ENCODE results near the gene PLPP6.

Gene PLPP6

GRCh38 chr9:4662989-4663792, 1.1 kb downstream of the PLPP6 start:
- DNase-seq, result peak in 4 of 6 experiments; percentile 20 to 49 (median 36)

- no peak for DNase-seq
Measured at GRCh38 chr9:4663956-4664355, 1.9 kb downstream of the PLPP6 start.

DNA sequence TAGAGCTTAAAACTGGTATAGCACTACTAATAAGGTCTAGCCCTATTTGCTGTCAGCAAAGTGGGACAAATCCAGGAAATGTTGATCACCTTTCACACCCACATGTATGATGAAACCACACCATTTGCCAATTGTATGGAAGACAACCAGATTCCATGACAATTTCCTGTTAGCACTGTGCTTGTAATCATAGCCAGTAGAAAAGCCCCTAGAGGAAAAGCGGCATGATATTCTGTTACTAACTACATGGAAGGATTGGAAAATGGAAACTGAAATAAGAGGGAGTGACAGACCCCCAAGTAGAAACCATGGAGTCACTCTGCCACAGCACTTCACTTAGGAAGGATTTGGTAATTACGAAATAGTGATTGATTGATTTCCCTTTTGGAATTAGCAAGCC, 3.3 kb downstream of the PLPP6 start:
- DNase-seq, result no peak

GRCh38 chr9:4666042-4666699, 4.1 kb downstream of the PLPP6 start, which contains the start of gene SPATA6L:
TSS of gene SPATA6L (minus strand) at chr9:4666480. CDS start at chr9:4666250, 230 bp downstream.
- DNase-seq, result peak; percentile 21 to 53 (median 28)

DNA sequence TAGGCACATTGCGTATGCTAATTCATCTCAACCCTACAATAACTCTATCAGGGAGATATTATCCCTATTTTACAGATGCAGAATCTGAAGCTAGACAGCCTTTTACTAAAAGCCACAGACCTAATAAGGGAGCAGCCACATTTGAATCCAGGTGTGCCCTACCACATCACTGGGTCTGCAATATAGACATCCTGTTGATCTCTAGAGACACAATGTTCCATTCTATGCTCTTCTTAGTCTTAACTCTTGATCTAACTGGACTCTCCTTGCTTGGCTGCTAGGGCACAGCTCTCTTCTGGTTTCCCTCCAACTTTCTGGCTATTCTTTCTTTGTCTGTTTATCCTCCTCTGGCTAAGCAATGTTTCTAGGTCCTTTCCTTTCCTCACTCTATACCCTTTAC, 5.6 kb downstream of the PLPP6 start:
- DNase-seq, result peak in 4 of 6 experiments; percentile 23 to 78 (median 72)

GRCh38 chr9:4668604-4669003, 6.5 kb downstream of the PLPP6 start:
- no peak for DNase-seq

DNA sequence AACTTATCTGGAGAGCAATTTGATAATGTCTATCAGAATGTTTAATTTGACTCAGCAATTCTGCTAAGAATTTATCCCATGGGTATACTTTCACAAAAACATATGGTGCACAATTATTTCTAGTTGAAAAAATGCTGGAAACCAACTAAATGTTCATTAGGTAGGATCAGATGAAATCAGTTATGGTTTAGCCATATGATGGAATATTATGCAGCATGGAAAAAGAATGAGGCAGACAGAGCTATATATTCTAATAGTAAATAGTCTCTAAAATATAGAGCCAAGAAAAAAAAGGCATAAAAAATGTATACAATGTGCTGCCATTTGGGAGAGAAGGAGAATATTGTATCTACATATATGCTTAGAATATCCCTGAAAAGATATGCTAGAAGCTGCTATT, 7.8 kb downstream of the PLPP6 start:
- DNase-seq, result no peak

- no peak for DNase-seq
Measured at GRCh38 chr9:4670591-4670990, 8.5 kb downstream of the PLPP6 start.

DNA sequence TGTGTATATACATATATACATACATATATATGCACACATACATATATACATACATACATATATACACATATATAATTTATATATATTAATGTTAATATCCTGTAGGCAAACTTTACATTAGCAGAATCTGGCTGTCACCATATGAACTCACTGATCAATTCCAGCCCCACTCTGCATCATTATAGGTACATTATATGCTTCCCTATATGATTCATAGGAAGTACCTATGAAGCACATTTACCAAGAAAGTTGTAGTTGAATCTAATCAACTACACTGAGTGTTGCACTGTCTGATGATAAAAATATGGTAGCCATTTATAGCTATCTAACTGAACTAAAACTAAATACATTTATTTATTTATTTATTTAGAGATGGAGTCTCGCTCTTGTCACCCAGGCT, 9.6 kb downstream of the PLPP6 start:
- no peak for DNase-seq

GRCh38 chr9:4674783-4675182, 12.7 kb downstream of the PLPP6 start:
- DNase-seq, result no peak

DNA sequence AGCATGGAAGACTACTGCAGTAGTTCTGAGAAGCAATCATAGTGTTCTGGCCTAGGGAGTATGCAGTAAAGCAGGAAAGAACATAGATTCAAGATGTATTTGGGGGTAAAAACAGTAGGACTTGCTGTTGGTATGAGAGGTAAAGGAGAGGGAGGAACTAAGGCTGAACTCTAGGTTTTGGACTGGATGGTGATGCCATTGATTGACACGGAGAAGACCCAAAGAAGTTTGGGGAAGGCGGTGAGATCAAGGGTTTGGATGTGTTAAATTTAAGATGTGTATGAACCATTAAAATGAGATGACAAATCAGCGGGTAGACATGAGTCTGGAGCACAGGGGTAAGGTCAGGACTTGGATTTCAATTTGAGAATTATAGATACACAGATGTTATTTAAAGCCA, 15.3 kb downstream of the PLPP6 start:
- DNase-seq, result no peak

DNA sequence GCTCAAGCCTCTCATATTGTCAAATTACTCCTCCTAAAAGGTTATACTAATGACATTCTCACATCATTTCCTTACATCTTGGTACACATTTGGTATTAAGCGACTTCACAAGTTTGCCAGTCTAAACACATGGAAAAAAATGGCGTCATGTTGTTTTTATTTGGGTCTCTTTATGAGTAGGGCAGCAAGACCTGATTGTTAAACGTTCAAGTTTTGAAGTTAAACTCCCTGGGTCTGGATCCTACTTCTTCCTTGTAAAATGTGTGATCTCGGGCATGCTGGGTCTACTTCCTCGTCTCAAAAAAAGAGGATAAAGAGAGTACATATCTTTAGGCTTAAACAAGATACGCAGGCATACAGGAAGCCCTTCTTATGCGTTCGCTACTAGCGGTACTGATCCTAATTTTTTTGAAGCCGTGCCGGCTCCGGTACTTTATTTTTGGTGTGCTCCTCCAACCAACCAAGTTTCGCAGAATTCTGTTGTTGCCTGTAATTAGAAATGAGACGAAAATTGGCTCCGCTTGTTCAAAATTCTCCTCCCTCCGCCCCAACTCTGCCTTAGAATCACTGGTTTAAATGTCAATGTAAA, 16.7 kb downstream of the PLPP6 start:
- peak in 2 of 6 experiments; percentile 80 to 84 for DNase-seq

GRCh38 chr9:4679268-4680172, 17.4 kb downstream of the PLPP6 start, which contains the start of gene CDC37L1:
TSS of gene CDC37L1 (plus strand) at chr9:4679569. CDS start at chr9:4679768, 199 bp downstream.
- DNase-seq, result peak; percentile 97 to 99 (median 98)

GRCh38 chr9:4680173-4680525, 18.1 kb downstream of the PLPP6 start:
- peak in 1 of 6 experiments; percentile 59 for DNase-seq

GRCh38 chr9:4680750-4681149, 18.7 kb downstream of the PLPP6 start:
- DNase-seq, result no peak

DNA sequence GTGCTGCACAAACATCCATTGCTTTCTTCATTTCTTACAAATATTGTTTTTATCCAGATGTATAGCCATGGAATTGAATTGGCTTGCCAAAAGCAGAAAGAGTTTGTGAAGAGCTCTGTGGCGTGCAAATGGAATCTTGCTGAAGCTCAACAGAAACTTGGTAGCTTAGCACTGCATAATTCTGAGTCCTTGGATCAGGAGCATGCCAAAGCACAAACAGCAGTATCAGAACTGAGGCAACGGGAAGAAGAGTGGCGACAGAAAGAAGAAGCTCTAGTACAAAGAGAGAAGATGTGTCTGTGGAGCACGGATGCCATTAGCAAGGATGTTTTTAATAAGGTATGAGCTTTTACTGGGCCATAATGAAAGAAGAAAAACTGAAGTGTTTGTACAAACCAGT, 22.7 kb downstream of the PLPP6 start:
- DNase-seq, result no peak

DNA sequence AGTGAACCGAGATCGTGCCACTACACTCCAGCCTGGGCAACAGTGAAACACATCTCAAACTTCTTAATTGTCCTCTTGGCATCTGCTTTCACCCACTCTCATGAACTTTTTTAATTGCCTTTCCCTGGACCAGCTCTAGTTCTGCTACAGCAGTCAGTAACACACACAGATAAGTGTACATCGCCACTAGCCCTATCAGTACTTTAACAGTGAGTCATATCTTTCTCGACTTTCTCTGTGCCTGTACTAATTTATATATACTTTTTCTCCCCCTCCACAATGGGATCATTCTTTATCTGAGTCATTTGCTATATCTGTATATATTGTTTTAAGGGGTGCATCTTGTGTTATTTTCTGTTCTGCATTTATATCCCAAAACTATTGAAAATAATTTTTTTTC, 24.0 kb downstream of the PLPP6 start:
- DNase-seq, result no peak

DNA sequence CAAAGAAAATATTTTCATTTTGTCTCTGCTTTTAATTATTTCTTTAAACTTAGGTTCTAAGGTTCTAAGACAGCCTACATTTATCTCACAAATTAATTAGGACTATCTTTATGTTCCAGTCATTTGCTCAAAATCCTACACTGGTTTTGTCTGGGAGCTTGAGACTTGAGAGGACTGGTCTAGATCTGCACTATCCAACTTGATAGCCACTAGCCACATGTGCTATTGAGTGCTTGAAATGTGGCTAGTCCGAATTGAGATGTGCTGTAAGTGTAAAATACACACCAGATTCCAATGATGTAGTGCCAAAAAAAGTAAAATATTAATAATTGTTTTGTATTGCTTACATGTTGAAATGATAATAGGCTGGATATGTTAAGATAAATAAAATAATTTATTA, 24.5 kb downstream of the PLPP6 start:
- no peak for DNase-seq

- DNase-seq, result no peak
Measured at GRCh38 chr9:4689021-4689420, 26.9 kb downstream of the PLPP6 start.

DNA sequence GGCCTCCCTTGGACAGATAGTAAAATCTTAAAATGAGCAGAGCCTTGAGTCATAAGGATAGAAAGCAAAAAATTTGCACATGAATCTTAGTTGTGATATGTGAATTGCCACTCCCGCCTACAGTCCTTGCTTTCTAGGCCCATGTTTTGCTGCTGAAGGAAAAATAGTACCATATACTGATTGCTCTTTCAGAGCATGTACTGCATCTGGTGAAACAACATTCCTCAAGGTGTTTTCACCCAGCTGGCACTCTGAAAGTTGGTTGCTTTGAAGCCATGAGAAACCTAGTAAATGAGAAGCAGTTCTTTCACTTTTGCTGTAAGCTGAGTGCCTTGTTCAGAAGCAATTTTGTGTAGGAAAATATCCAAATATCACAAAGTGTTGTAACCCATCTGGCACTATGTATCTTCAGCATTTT, 27.6 kb downstream of the PLPP6 start:
- no peak for DNase-seq

DNA sequence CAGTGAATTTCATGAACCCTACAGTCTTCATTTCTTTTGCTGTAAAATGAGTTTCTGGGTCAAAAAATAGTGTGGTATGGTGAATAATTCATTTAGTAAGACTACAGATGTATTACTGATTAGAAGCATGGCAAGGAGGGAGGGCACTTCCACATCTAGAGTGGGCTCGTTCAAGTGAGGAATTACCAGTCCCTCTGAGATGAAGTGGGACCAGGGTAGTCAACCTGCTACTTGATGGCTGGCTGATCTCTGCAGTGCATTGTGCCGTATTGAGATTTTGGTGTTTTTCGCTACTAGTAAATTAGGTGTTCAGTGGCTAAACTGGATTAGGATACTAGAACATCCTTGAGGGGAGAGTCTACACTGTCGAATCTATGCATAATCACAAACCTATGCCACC, 28.1 kb downstream of the PLPP6 start:
- DNase-seq, result no peak

DNA sequence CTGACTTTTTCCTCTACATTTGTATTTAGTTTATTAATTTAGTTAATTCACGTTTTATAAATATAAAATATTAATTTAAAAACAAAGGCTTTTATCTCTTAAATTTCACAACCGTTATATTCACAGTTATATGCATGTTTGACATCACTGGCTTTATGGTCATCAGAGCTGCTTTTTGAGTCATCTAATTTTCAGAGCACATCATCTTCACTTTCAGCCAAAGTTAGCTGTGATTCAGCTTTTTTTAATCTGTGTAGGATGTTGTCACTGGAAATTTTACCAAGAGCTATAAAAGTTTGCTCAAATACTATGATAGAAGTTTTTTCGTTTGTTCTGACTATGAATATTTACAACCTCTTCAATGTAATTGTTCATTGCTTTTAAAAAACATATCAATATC, 29.7 kb downstream of the PLPP6 start:
- no peak for DNase-seq

DNA sequence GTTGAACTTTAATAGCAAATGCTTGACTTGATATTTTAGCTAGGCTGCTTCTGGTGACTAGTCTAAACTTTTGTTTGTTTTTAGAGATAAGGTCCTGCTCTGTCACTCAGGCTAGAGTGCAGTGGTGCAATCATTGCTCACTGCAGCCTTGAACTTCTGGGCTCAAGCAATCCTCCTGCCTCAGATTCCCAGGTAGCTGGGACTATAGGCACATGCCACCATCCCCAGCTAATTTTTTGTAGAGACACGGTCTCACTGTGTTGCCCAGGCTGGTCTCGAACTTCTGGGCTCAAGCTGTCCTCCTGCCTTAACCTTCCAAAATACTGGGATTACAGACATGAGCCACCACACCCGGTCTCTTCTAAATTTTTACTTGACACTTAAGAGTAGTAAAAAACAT, 38.0 kb downstream of the PLPP6 start:
- no peak for DNase-seq
